ENCODE data around the gene FOXI1. TPM values are rescaled to one million over a fixed set of nuclear protein-coding genes. Genes with fewer than 3 reads are reported as not detected.

Gene FOXI1
- total and polyA plus RNA-seq, 2 donors (not counting 3 experiments of a cell fraction or from before 2014, with no cell fraction given) = not detected

GRCh38 chr5:170057311-170057710 lies 48.4 kb upstream of the FOXI1 start:
- no peak for FAIRE-seq
- POLR2A ChIA-PET = no interaction called here

More at GRCh38 chr5:170057311-170057710, 48.4 kb upstream of the FOXI1 start:
- no peaks in the 10 kb centered on the region for H3K9me3 ChIP-seq (replicated peaks; ENCODE audit: control insufficient read depth, insufficient read depth, low read length)
- no peak overlapping the region for H2AFZ ChIP-seq (ENCODE audit: low read depth, low read length)
- H3K79me2 ChIP-seq (ENCODE audit: control insufficient read depth, insufficient read depth, low read length) = no peaks in the 10 kb centered on the region
- dilution Hi-C loops (cut with MboI; ENCODE audit: extremely low pct_ligation_motif_present, low sequenced_read_pairs) (no loop called here), intact Hi-C loops (cut with micrococcal nuclease) (loop anchor here (10.0 kb wide), 1 partner anchor 473 kb away; the partner anchor contains the start of gene SPDL1)
- H3K36me3 ChIP-seq (ENCODE audit: control insufficient read depth in 2 of 2, extremely low read depth in 1 of 2, insufficient read depth in 2 of 2, low read length in 2 of 2) = no peaks in the 10 kb centered on the region
- no peaks in the 10 kb centered on the region for H4K20me1 ChIP-seq (replicated peaks; ENCODE audit: control insufficient read depth, extremely low read depth, insufficient read depth, low read length)
- CTCF ChIA-PET = interaction anchor here (0.7 to 10.8 kb wide), 2 partner anchors 9 to 14 kb away, joined by 3 to 84 read pairs; no protein-coding TSS in a partner anchor
- H3K4me2 ChIP-seq (ENCODE audit: insufficient read depth, low read length) = no peak overlapping the region
- no peak for DNase-seq (ENCODE audit: low read depth, low spot score)
- TF ChIP-seq MYC (IDR thresholded peaks at IDR 0.05; ENCODE audit: low read depth, low read length) (no peak), CTCF (IDR thresholded peaks at IDR 0.05; ENCODE audit: extremely low read depth in 1 of 2, insufficient read depth in 1 of 2, low read depth in 1 of 2, low read length in 2 of 2) (no peak), POLR2A (IDR thresholded peaks at IDR 0.05; ENCODE audit: low read depth, low read length) (no peak), EZH2 (IDR thresholded peaks at IDR 0.05; ENCODE audit: borderline replicate concordance, low read depth, low read length, severe bottlenecking) (no peak), FOS (IDR thresholded peaks at IDR 0.05; ENCODE audit: borderline replicate concordance, insufficient read depth, low read length) (no peak), MAX (IDR thresholded peaks at IDR 0.05; ENCODE audit: insufficient read depth, insufficient read length) (no peak), JUN (IDR thresholded peaks at IDR 0.05; ENCODE audit: borderline replicate concordance, insufficient read depth, insufficient read length, low read depth) (no peak), GATA2 (IDR thresholded peaks at IDR 0.05; ENCODE audit: insufficient read depth, insufficient read length, low read depth, low read length) (no peak), POLR2AphosphoS5 (IDR thresholded peaks at IDR 0.05; ENCODE audit: insufficient read depth, low read depth, low read length) (no peak)
- H3K9me1 ChIP-seq (replicated peaks; ENCODE audit: control insufficient read depth, extremely low read depth, insufficient read depth, low read length) = no peaks in the 10 kb centered on the region
- no peak overlapping the region for H3K9ac ChIP-seq (replicated peaks; ENCODE audit: extremely low read depth, insufficient read depth, low read length)
- no peaks in the 10 kb centered on the region for H3K27me3 ChIP-seq (ENCODE audit: control insufficient read depth in 2 of 2, insufficient read depth in 2 of 2, low read length in 2 of 2)
- no peak overlapping the region for H3K27ac ChIP-seq (ENCODE audit: insufficient read depth, low read depth, low read length)
- H3K4me1 ChIP-seq (ENCODE audit: control insufficient read depth, extremely low read depth, insufficient read depth, low read length) = peaks cover 14% of the 10 kb centered on the region
- no peak overlapping the region for H3K4me3 ChIP-seq (replicated peaks in 1 of 3; ENCODE audit: insufficient read depth in 1 of 3, low read depth in 1 of 3, low read length in 3 of 3)
- BruUV-seq (replicated peaks) = no TSS peak
